Stimulated activated CD4-positive, alpha-beta T cell treated with anti-CD3 and anti-CD28 coated beads, Interleukin-15, amount 100 ng/mL, for 48 hours (primary cell): Measurements from ENCODE around the gene CYP4F12.

Experiments
- DNase-seq, 2 donors: peaks; one replicate each; pipeline ENCODE4 v3.0.0-alpha.2; 2020; ENCODE audit warnings: low read depth in 2 of 2

The CYP4F12 gene, protein sequence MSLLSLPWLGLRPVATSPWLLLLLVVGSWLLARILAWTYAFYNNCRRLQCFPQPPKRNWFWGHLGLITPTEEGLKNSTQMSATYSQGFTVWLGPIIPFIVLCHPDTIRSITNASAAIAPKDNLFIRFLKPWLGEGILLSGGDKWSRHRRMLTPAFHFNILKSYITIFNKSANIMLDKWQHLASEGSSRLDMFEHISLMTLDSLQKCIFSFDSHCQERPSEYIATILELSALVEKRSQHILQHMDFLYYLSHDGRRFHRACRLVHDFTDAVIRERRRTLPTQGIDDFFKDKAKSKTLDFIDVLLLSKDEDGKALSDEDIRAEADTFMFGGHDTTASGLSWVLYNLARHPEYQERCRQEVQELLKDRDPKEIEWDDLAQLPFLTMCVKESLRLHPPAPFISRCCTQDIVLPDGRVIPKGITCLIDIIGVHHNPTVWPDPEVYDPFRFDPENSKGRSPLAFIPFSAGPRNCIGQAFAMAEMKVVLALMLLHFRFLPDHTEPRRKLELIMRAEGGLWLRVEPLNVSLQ

DNA sequence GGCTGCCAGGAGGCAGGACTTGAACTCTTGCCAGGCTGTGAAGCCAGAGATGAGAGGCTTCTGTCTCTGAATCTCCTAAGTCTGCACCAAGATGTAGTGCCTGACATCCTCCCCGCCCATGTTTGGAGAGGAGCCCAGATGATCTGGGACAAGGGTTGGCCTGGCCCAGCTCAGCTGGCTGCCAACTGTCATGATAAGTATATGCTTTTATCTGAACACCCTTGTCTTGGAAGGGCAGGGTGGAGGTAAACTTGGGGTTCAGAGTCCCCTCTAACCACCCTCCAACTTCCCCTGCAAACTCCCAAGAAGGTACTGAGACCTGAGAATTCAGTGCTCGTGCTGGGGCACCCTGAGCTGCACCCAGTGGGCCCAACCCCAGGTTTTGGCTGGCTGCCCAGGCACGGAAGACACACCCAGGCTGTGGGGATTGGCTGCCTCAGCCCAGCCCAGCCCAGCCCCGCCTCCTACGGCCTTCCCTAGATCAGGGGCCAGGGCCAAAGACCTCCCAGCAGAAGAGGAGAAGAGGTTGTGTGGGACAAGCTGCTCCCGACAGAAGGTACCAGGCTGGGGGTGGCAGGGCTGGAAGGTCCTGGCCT, at the start of gene CYP4F12:
Gene CYP4F12, plus strand, starts transcription at position 508 of the 596 bp plus-strand sequence. CDS start 443 bp downstream, outside the sequence.
- no peak for DNase-seq

DNA sequence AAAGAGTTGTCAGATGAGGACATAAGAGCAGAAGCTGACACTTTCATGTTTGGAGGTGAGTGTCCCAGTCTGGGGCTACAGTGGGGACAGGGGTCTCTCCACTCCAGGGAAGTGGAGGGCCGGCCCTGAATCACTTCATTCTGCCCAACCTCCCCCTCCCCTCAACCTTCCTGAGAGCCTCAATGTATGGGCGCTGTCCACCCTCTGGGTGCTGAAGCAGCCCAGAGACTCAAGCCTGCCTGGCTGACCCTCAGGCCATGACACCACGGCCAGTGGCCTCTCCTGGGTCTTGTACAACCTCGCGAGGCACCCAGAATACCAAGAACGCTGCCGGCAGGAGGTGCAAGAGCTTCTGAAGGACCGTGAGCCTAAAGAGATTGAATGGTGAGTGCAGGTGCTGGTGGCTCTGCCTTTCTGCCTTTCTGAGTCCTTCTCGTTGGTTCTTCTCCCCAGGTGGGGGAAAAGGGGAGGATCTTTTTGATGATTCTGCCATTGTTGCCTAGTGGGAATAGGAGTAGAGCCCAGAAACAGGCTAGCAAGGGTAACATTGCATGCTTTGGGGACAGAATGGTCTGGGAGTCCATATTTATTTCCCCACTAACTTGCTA, 49.1 kb upstream of the CYP4F12 start:
- DNase-seq: no peak

DNA sequence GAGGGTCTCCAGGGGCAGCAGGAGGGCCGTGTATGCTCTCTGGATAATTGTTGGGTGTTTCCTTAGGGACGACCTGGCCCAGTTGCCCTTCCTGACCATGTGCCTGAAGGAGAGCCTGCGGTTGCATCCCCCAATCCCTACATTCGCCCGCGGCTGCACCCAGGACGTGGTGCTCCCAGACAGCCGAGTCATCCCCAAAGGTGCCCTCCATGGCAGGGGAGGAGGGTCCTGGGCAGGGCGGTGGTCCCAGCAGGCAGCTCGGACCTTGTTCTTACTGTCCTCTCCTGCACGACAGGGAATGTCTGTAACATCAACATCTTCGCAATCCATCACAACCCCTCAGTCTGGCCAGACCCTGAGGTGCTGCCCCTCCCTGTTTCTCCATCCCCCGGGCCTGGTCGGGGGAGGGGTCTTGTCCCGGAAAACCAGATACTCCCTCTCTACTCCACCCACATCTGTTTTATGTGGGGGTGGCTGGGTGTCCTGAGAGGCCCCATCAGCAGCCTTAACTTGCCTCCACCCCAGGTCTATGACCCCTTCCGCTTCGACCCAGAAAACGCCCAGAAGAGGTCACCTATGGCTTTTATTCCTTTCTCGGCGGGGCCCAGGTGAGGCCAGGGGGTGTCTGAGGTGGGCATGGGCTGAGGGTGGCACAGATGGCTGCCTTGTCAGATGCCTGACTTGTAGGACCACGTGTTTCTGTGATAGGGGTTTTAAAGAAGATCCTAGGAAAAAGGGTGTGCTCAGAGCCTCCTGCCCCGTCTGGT, 44.5 kb upstream of the CYP4F12 start:
- no peak for DNase-seq

DNA sequence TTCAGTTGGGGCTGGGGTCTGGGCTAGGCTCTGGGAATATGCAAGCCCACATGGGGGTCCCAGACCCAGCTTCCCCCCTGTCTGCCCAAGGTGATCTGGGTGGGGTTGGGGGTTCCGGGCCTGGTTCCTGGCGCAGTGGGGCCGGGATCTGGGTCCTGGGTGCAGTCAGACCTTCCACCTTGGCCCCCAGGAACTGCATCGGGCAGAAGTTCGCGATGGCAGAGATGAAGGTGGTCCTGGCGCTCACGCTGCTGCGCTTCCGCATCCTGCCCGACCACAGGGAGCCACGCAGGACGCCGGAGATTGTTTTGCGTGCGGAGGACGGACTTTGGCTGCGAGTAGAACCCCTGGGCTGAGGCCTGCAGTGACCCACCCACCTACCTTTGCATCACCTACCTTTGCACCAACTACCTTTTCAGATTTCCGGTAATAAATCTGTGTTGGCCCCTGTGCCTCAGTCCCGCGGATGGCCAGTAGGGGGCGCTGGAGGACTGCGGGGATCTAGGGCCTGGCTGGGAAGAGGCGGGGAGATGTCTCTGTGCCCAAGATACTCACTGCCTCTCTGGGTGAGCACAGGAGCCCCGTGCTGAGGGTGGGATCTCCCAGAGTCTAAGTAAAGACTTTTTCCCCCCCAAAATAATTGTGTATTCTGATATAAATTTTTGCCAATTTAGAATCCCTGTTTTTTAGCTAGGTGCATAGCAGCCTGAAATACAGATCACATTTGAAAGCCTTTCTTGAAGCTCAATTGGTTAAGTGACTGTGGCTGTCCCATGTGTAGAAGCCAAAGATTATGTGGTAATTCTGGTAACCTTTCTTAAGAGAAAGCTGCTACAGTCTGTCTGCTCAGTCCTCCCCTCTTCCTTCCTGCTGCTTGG, 43.6 kb upstream of the CYP4F12 start:
- DNase-seq: peak; percentile 67 to 84

DNA sequence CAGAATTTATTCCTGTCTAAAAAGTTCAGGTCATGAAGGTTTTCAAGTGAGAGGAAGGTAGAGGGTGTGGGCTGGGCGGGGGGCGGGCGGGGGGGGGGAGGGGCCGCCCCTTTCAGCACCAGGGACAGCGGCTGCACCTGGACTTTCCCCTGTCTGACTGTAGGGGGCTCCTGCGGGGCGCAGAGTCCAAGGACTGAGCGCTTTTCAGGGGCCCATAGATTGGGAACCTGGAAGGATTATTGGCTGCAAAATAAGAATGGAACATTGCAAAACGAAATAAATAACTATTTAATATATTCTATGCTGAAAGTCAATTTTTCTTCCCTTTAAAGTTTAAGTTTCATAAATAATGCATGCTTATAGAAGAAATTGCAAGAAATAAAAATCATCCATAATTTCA, 41.1 kb upstream of the CYP4F12 start:
- no peak for DNase-seq

DNA sequence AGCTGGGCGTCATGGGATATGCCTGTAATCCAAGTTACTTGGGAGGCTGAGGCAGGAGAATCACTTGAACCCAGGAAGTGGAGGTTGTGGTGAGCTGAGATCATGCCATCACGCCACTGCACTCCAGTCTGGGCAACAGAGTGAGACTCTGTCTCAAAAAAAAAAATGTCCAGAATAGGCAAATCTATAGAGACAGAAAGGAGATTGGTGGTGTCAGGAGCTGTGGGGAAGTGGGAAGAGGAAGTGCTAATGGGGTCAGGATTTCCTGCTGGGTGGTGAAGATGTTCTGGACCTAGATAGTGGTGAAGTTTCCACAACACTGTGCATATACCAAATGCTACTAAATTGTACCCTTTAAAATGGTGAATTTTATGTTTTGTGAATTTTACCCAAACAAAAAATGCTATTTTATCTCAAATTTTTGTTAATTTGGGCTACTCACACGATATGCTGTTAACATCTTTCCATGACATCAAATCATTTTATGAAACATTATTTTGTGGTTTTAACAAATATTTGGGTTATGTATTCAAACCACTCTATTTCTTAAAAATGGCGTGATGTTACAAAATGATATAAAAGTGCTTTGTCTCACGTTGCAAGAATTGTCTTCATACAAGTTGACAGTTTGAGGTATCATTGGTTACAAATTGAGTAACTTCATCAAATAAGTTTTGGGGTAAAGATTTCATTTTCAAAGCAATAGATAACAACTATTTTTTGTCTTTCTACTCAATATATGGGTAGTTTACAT, 39.6 kb upstream of the CYP4F12 start:
- no peak for DNase-seq

DNA sequence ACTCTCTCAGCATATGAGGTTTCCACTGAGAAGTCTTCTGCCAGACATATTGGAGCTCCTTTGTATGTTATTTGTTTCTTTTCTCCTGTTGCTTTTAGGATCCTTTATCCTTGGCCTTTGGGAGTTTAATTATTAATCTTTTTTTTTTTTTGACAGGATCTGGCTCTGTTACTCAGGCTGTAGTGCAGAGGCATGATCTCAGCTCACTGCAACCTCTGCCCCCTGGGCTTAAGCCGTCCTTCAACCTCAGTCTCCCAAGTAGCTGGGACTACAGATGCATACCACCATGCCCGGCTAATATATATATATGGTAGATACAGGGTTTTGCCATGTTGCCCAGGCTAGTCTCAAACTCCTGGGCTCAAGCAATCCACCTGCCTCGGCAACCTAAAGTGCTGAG, 38.8 kb upstream of the CYP4F12 start:
- no peak for DNase-seq

DNA sequence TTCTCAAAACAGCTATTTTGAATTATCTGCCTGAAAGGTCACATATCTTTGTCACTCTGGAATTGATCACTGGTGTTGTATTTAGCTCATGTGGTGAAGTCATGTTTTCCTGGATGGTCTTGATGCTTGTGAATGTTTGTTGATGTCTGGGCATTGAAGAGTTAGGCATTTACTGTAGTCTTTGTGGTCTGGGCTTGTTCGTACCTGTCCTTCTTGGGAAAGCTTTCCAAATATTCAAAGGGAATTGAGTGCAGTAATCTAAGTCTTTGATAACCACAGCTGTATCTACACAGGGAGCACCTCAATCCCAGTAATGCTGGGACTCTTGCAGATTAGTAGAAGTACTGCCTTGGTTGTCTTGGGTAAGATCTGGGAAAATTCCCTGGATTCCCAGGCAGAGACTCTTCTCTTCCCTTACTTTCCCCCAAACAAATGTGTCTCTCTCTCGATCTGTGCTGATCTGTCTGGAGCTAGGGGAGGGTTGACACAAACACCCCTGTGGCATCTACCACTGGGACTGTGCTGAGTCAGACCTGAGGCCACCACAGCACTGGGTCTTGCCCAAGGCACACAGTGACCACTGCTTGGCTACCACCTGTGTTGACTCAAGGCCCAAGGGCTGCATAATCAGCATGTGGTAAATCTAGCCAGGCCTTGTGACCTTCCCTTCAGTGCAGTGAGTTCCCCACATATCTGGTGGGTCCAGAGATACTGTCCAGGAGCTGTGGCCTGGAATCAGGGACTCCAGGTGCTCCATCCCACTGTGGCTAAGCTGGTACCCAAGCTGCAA, 37.7 kb upstream of the CYP4F12 start:
- no peak for DNase-seq

DNA sequence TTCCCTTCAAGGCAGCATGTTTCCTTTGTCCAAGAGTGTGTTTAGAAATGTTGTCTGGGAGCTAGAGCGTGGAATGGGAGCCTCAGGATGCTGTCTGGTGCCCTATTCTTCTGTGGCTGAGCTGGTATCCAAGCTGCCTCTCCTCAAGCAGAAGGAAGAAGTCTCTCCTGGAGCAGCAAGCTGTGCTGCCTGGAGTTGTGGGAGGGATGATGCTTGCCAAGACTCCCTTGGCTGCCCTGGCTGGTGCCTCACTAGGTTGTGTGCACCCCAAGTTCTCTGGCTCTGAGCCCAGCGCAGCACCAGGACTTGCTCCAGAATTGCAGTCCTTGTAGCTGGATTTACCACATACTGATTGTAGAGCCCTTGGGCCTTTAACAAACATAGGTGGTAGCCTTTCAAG, 36.9 kb upstream of the CYP4F12 start:
- DNase-seq: no peak

DNA sequence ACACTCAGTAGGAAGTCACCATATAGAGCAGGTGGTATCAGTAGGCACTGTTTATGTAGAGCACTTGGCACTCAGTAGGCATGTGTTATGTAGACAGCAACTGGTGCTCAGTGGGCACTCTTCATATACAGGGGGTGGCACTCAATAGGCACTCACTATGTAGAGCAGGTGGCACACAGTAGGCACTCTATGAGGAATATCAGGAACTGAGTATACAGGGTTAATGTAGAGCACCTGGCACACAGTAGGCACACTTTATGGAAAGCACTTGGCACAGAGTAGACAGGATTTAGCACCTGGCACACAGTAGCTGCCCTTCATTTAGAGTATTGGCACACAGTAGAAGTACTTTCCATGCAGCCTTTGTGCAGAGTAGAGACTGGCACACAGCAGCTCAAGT, 33.3 kb upstream of the CYP4F12 start:
- DNase-seq: no peak

DNA sequence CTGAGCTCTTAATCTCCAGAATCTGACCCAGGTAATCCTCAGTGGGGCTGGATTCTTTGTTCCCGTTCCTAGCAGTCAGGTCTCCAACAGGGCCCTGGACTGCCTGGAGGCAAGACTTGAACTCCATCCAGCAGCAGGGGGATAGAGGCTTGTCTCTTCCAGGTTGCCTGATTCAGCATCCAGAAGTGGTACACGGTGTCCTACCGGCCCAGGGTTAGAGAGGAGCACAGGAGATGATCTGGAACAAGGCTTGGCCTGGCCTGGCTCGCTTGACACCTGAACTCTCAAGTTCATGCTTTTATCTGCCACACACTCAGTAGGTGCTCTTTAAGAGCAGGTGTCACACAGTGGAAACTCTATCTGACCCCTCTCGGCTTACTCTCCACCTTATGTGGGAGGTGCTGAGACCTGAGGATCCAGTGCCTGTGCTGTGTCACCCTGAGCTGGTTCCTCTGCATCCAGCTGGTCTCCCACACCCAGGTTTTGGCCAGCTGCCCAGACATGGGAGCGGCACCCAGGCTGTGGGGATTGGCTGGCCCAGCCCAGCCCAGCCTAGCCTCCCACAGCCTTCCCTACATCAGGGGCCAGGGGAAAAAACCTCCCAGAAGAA, 32.5 kb upstream of the CYP4F12 start, which contains the start of gene CYP4F3:
Gene CYP4F3, plus strand, starts transcription at position 604 of the 610 bp plus-strand sequence. CDS start 519 bp downstream, outside the sequence.
- DNase-seq: no peak

DNA sequence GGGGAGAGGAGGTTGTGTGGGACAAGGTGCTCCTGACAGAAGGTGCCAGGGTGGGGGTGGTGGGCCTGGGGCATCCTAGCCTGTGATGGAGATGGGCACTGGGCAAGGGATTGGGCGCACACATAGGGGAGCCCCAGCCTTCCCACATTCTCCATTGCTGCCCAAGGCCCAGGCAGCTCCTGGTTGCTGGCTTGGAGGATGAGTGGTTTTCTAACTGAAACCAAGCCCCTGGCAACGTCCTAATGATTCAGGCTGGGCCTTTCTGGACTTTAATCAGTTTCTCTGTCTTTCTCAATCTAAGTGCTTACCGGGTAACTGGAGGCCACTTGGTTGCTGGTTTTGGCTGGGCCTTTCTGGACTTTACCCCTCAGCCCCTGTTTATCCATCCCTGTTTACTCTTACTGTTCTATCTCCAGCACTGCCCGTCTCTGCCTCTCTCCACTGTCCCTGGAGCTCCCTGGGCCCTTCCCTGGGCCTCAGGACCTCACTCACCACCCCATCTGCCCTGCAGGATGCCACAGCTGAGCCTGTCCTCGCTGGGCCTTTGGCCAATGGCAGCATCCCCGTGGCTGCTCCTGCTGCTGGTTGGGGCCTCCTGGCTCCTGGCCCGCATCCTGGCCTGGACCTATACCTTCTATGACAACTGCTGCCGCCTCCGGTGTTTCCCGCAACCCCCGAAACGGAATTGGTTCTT, 31.8 kb upstream of the CYP4F12 start:
- no peak for DNase-seq

DNA sequence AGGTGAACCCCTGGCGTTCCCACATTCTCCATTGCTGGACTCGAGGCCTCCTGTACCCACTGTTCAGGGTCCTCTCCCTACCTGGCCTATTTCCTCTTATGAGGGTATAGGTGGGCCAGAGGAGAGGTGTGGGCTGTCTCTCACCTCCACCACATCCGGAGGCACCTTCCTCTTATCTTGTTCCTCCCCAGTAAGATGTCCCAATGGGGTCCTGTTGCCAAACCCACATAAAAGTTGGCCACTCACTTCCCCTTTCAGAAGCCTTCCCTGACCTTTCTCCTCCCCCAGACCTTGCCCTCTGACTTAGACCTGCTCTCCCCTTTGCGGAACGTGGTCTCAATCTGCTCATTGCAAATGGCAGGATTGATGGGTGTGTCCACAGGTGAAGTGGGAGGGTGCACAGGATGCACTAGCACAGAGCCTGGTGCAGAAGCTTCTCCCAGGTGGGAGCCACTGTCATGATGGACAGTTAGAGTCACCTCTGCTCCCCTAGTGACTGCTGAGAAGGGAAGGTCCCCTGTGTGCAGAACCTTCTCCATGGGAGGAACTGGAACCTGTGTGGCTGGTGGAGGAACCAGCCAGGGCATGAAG, 30.9 kb upstream of the CYP4F12 start:
- DNase-seq: no peak

DNA sequence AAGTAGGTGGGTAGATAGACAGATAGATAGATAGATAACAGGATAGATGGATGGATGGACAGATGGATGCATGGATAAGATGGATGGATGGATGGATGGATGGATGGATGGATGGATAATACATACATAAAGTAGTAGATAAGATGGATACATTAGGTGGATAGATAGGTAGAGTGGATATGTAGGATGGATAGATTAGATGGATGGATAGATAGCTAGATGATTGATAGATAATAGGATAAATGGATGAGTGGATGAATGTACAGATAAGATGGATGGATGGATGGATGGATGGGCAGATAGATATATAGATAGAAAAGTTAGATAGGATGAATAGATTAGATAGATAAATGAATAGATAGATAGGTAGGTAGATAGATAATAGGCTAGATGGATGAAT, 30.1 kb upstream of the CYP4F12 start:
- DNase-seq: no peak

DNA sequence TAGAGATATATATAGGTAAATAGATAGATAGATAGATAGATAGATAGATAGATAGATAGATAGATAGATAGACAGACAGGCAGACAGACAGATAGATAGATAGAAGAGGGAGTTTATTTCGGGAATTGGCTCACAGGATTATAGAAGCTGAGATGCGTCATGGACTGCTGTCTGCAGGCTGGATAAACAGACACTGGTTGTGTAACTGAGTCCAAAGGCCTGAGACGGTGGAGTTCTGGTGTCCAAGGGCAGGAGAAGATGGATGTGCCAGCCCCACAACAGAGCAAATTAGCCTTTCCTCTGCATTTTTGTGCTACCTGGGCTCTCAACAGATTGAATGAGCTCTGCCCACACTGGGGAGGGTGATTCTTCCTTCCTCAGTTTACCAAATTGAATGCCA, 29.5 kb upstream of the CYP4F12 start:
- no peak for DNase-seq

DNA sequence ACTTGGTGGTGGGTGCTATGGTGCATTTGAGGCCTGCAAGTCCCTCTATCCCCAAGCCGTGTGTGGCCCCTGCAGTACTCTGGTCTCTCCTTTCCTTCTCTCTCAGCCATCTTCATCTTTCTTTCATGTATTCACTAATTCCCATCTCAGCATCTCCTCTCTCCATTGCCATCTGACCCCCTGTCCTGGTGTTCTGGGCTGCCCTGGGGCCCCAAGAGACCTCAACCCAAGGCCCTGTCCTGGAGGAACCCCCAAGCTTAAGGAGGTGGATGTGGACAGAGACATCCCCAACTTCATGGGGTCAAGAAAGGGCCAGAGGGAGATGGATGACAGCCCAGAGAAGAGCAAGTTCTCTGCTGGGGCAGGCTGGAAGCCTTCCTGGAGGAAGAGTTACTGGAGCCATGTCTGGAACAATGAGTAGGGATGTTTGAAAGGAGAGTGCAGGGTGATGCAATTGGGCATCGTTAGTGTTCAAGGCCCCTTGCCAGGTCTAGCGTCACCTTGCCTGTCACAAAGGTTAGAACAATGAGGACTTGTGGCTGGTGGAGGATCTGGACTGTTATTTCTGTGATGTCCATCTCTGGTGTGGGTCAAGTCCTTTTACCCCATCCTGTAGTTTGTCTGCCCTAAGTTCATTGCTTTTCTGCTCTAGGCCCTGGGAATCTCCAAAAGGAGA, 28.7 kb upstream of the CYP4F12 start:
- DNase-seq: no peak

DNA sequence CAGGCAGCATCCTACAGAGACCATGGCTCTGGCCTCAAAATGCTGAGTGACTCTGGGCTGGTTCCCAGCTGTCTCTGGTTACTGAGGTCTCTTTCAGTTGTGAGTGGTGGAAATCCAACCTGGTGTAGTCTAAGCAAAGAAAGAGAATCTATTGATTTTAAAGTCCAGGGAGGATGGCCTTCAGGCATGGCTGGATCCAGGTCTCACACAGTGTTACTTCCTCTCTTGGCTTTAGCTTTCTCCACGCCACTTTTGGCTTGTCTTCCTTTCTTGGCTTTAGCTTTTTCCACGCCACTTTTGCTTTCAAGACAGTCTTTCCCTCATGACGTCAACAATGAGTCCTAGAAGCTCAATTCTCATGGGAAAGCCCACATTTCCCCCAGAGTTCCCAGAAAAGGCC, 28.1 kb upstream of the CYP4F12 start:
- no peak for DNase-seq
